ENCODE data around the gene CNTNAP2.

The CNTNAP2 gene

DNA sequence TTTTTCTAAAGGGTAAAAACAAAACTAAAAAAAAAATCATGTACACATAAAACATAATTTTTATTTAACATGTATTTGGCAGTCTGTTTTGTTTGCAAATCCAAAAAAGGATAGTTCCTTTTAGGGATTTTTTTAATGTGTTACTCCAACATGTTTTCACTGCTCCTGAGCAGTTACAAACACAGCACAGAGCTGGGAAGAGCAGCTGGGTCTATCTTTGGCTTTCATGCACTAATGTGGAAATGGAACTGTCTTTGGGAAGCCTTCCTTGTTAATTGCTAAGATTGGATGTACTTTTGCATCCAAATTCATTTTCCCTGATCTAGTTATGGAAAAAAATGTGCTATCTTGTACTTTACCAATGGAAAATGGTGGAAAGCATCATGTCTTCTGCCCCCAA, 1035.1 kb downstream of the CNTNAP2 start:
- Mint-ChIP-seq H3K4me1 (no peaks in the 10 kb centered on the region), H3K27ac (no peak overlapping the region), H3K9me3 (peaks cover 5% of the 10 kb centered on the region), H3K27me3 (no peaks in the 10 kb centered on the region), H3K36me3 (no peaks in the 10 kb centered on the region), H3K4me3 (no peak overlapping the region)
- DNase-seq: no peak
- CTCF ChIA-PET: no interaction called here

GRCh38 chr7:147153571-147153970, 1037.0 kb downstream of the CNTNAP2 start:
- CTCF ChIA-PET: no interaction called here
- DNase-seq: no peak
- Mint-ChIP-seq H3K4me3 (no peak overlapping the region), H3K36me3 (no peaks in the 10 kb centered on the region), H3K9me3 (peaks cover 5% of the 10 kb centered on the region), H3K4me1 (no peaks in the 10 kb centered on the region), H3K27ac (no peak overlapping the region), H3K27me3 (no peaks in the 10 kb centered on the region)

GRCh38 chr7:147161405-147161804, 1044.8 kb downstream of the CNTNAP2 start:
- CTCF ChIA-PET: no interaction called here
- H3K36me3 Mint-ChIP-seq: no peaks in the 10 kb centered on the region
- peaks cover 3% of the 10 kb centered on the region for H3K9me3 Mint-ChIP-seq
- no peaks in the 10 kb centered on the region for H3K4me1 Mint-ChIP-seq
- no peaks in the 10 kb centered on the region for H3K27me3 Mint-ChIP-seq
- no peak overlapping the region for H3K4me3 Mint-ChIP-seq
- no peak for DNase-seq
- H3K27ac Mint-ChIP-seq: no peak overlapping the region

DNA sequence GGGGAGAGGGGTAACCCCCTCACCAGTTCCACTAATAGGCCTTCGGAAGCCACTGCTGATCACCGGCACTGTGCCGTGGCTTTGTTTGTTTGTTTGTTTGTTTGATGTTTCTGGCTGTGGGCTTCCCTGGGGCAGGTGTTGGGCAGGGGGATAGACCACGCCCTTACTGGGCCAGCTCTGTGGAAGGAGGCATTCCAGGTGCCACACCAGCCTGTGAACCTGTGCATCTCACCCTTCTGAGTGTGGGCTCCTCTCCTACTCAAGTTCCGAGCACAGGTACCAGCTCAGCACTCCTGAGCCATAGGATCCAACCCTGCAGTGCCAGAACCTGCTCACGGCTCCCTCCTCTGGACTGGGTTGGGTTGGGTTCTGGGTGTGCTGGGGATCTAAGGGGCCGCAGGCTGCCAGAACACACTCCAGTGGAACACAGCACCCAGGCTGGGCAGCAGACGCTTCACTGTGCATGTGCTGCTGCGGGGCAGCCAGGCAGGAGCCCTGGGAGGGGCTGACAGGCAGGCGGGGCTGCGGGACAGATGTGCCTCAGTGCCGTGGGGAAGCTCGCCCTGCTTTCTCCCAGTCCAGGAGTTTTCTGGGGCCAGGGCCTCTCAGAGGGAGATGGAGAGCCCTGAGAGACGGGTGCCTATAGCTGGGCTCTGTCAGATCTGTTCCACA, 1053.9 kb downstream of the CNTNAP2 start:
- DNase-seq: no peak
- CTCF ChIA-PET: no interaction called here
- no peak overlapping the region for H3K27ac Mint-ChIP-seq
- H3K36me3 Mint-ChIP-seq: no peaks in the 10 kb centered on the region
- H3K27me3 Mint-ChIP-seq: no peaks in the 10 kb centered on the region
- no peak overlapping the region for H3K4me3 Mint-ChIP-seq
- H3K9me3 Mint-ChIP-seq: peaks cover 6% of the 10 kb centered on the region
- no peaks in the 10 kb centered on the region for H3K4me1 Mint-ChIP-seq

- no peaks in the 10 kb centered on the region for H3K4me1 Mint-ChIP-seq
These were observed 1054.4 kb downstream of the CNTNAP2 start for GRCh38 chr7:147171013-147171391.

GRCh38 chr7:147173883-147174282, 1057.3 kb downstream of the CNTNAP2 start:
- Mint-ChIP-seq H3K27me3 (no peaks in the 10 kb centered on the region), H3K4me1 (no peaks in the 10 kb centered on the region), H3K9me3 (peaks cover 11% of the 10 kb centered on the region), H3K36me3 (no peaks in the 10 kb centered on the region), H3K4me3 (no peak overlapping the region), H3K27ac (no peak overlapping the region)
- CTCF ChIA-PET: no interaction called here
- DNase-seq: no peak

More at GRCh38 chr7:147171013-147171391, 1054.4 kb downstream of the CNTNAP2 start:
- CTCF ChIA-PET: no interaction called here
- H3K9me3 Mint-ChIP-seq: peaks cover 6% of the 10 kb centered on the region
- H3K27ac Mint-ChIP-seq: no peak overlapping the region
- H3K4me3 Mint-ChIP-seq: no peak overlapping the region
- no peak for DNase-seq
- no peaks in the 10 kb centered on the region for H3K27me3 Mint-ChIP-seq
- H3K36me3 Mint-ChIP-seq: no peaks in the 10 kb centered on the region

DNA sequence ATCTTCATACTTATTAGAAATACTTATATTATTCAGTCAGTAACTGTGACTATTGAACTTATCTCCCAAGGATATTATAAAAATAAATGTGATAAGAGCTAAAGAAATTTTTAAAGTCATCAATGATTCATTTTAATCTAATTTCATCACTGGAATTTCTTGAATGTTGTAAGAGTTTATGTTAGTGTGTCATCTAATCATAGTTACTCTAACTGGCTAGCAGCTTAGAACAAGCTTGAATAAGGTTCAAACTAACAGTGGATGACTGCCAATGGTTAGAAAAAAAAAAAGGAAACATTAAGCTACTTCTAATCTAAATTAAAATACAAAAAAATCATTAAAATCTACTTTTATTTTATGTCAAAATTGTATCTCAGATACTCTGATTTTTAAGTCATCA, 1066.3 kb downstream of the CNTNAP2 start:
- H3K4me3 Mint-ChIP-seq: no peak overlapping the region
- H3K27ac Mint-ChIP-seq: no peak overlapping the region
- DNase-seq: no peak
- H3K9me3 Mint-ChIP-seq: peaks cover 6% of the 10 kb centered on the region
- H3K36me3 Mint-ChIP-seq: no peaks in the 10 kb centered on the region
- H3K27me3 Mint-ChIP-seq: no peaks in the 10 kb centered on the region
- no peaks in the 10 kb centered on the region for H3K4me1 Mint-ChIP-seq
- CTCF ChIA-PET: no interaction called here

- H3K36me3 Mint-ChIP-seq: no peaks in the 10 kb centered on the region
- DNase-seq: no peak
- H3K4me3 Mint-ChIP-seq: no peak overlapping the region
- peaks cover 8% of the 10 kb centered on the region for H3K9me3 Mint-ChIP-seq
- no peak overlapping the region for H3K27ac Mint-ChIP-seq
- CTCF ChIA-PET: no interaction called here
- no peaks in the 10 kb centered on the region for H3K27me3 Mint-ChIP-seq
- no peaks in the 10 kb centered on the region for H3K4me1 Mint-ChIP-seq
These were observed 1066.7 kb downstream of the CNTNAP2 start for GRCh38 chr7:147183276-147183675.

DNA sequence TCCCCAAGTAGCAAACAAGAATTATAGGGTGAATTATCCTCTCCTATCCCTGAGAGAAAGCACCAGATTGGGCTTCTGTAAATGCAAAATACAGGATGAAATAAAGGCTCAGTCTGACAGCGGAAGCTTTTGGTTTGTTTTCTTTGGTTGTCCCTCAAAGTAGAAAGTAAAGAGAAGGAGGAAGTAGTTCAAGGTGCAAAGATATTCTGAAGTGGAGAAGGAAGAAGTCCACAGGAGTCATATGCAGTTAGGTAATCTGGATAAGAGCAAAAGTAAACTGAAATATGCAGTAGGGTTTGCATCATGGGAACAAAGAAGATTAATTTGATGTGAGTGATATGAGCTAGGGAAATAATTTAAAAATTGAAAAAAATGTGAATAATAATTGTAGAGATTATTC, 1071.9 kb downstream of the CNTNAP2 start:
- CTCF ChIA-PET: no interaction called here
- Mint-ChIP-seq H3K36me3 (no peaks in the 10 kb centered on the region), H3K27ac (no peak overlapping the region)

DNA sequence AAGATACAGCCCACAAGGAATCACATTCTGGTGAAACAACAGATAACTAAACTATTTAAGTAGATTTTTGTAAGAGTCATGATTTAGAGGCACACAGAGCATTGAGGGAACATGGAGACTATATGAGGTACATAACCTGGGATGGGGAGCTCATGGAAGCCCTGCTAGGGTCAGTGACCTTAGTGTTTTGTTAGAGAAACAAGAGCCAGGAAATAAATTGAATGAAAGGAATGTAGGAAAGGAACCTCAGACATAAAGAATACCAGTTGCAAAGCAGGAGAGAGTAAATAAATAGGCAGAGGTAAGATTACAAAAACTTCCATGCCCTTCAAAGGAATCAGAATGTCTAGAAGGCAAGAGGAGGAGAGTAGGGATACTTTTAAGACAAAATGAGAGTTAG, 1076.9 kb downstream of the CNTNAP2 start:
- H3K9me3 Mint-ChIP-seq: peaks cover 12% of the 10 kb centered on the region
- CTCF ChIA-PET: no interaction called here
- no peaks in the 10 kb centered on the region for H3K27me3 Mint-ChIP-seq
- no peak overlapping the region for H3K4me3 Mint-ChIP-seq
- no peaks in the 10 kb centered on the region for H3K4me1 Mint-ChIP-seq
- no peak for DNase-seq
- H3K36me3 Mint-ChIP-seq: no peaks in the 10 kb centered on the region
- H3K27ac Mint-ChIP-seq: no peak overlapping the region

More for the DNA sequence above, 1071.9 kb downstream of the CNTNAP2 start:
- DNase-seq: no peak
- Mint-ChIP-seq H3K9me3 (peaks cover 5% of the 10 kb centered on the region), H3K4me3 (no peak overlapping the region), H3K27me3 (no peaks in the 10 kb centered on the region), H3K4me1 (no peaks in the 10 kb centered on the region)

GRCh38 chr7:147196481-147196880, 1079.9 kb downstream of the CNTNAP2 start:
- Mint-ChIP-seq H3K27me3 (no peaks in the 10 kb centered on the region), H3K4me1 (no peaks in the 10 kb centered on the region), H3K36me3 (no peaks in the 10 kb centered on the region), H3K9me3 (peaks cover 16% of the 10 kb centered on the region), H3K4me3 (no peak overlapping the region), H3K27ac (no peak overlapping the region)
- CTCF ChIA-PET: no interaction called here
- no peak for DNase-seq

GRCh38 chr7:147197006-147197405, 1080.4 kb downstream of the CNTNAP2 start:
- CTCF ChIA-PET: no interaction called here
- Mint-ChIP-seq H3K9me3 (peaks cover 18% of the 10 kb centered on the region), H3K27ac (no peak overlapping the region), H3K27me3 (no peaks in the 10 kb centered on the region), H3K36me3 (no peaks in the 10 kb centered on the region), H3K4me3 (no peak overlapping the region), H3K4me1 (no peaks in the 10 kb centered on the region)
- DNase-seq: no peak

GRCh38 chr7:147199868-147200267, 1083.3 kb downstream of the CNTNAP2 start:
- Mint-ChIP-seq H3K4me1 (no peaks in the 10 kb centered on the region), H3K27ac (no peak overlapping the region), H3K36me3 (no peaks in the 10 kb centered on the region), H3K9me3 (peaks cover 19% of the 10 kb centered on the region), H3K27me3 (no peaks in the 10 kb centered on the region), H3K4me3 (no peak overlapping the region)
- no peak for DNase-seq
- CTCF ChIA-PET: interaction anchor here (0.6 kb wide), 1 partner anchor 873 kb away, joined by 4 read pairs; no protein-coding TSS in a partner anchor

GRCh38 chr7:147207988-147208387, 1091.4 kb downstream of the CNTNAP2 start:
- CTCF ChIA-PET: no interaction called here
- DNase-seq: no peak
- Mint-ChIP-seq H3K4me3 (no peak overlapping the region), H3K4me1 (no peaks in the 10 kb centered on the region), H3K36me3 (no peaks in the 10 kb centered on the region), H3K9me3 (peaks cover 6% of the 10 kb centered on the region), H3K27me3 (no peaks in the 10 kb centered on the region), H3K27ac (no peak overlapping the region)

- no peaks in the 10 kb centered on the region for H3K4me1 Mint-ChIP-seq
- no peak overlapping the region for H3K27ac Mint-ChIP-seq
- H3K36me3 Mint-ChIP-seq: no peaks in the 10 kb centered on the region
- H3K27me3 Mint-ChIP-seq: no peaks in the 10 kb centered on the region
- no peak for DNase-seq
- H3K9me3 Mint-ChIP-seq: peaks cover 22% of the 10 kb centered on the region
- CTCF ChIA-PET: no interaction called here
- no peak overlapping the region for H3K4me3 Mint-ChIP-seq
These were observed 1114.7 kb downstream of the CNTNAP2 start for GRCh38 chr7:147231275-147231674.
